GM23338 (cell line): Measurements from ENCODE around the gene KCNAB2. TPM values are rescaled to one million over a fixed set of nuclear protein-coding genes. Genes with fewer than 3 reads are reported as not detected.

Experiments used
- ATAC-seq: fragments of 200-7000 bp; cut with Tn5 transposase; 3 replicates; pipeline ENCODE4 v1.9.1; 2020
- DNase-seq: peaks from one replicate; pipeline ENCODE4 v3.0.0-alpha.2; 2015; ENCODE audit warnings: low spot score
- H2AFZ ChIP-seq: fragments of 200-600 bp; sonication (generic); 2 replicates; pipeline ENCODE4 v1.8.0; 2016; ENCODE audit warnings: antibody characterized with exemption, mild to moderate bottlenecking, moderate library complexity
- H3F3A ChIP-seq: fragments of 200-600 bp; sonication (generic); replicated peaks from 2 replicates; pipeline ENCODE4 v1.8.0; 2017; ENCODE audit warnings: antibody characterized with exemption, mixed run types, low read depth
- H3K27ac ChIP-seq: fragments of 200-600 bp; sonication (generic); 2 replicates; pipeline ENCODE4 v1.6.1; 2016; ENCODE audit warnings: low read depth
- H3K27me3 ChIP-seq: fragments of 200-600 bp; sonication (generic); 2 replicates; pipeline ENCODE4 v1.8.0; 2016; ENCODE audit warnings: mild to moderate bottlenecking, mixed run types, moderate library complexity; ENCODE audit not compliant: insufficient read depth
- H3K36me3 ChIP-seq: fragments of 200-600 bp; sonication (generic); 2 replicates; pipeline ENCODE4 v1.8.0; 2016; ENCODE audit warnings: mild to moderate bottlenecking; ENCODE audit not compliant: insufficient read depth
- H3K4me1 ChIP-seq: fragments of 200-600 bp; sonication (generic); 2 replicates; pipeline ENCODE4 v1.8.0; 2016; ENCODE audit warnings: mild to moderate bottlenecking, moderate library complexity; ENCODE audit not compliant: insufficient read depth
- H3K4me2 ChIP-seq: fragments of 200-600 bp; sonication (generic); 2 replicates; pipeline ENCODE4 v1.7.1; 2017; ENCODE audit warnings: mixed run types
- H3K4me3 ChIP-seq: fragments of 200-600 bp; sonication (generic); 2 replicates; pipeline ENCODE4 v1.6.1; 2016; ENCODE audit warnings: mixed run types
- H3K79me2 ChIP-seq: fragments of 200-600 bp; sonication (generic); replicated peaks from 2 replicates; pipeline ENCODE4 v1.8.0; 2017; ENCODE audit warnings: mild to moderate bottlenecking; ENCODE audit not compliant: insufficient read depth
- H3K9me2 ChIP-seq: fragments of 200-600 bp; sonication (generic); 2 replicates; pipeline ENCODE4 v1.8.0; 2017; ENCODE audit not compliant: insufficient read depth
- H4K20me1 ChIP-seq: fragments of 200-600 bp; sonication (generic); replicated peaks from 2 replicates; pipeline ENCODE4 v1.8.0; 2017; ENCODE audit warnings: mild to moderate bottlenecking; ENCODE audit not compliant: insufficient read depth
- H3K27ac Mint-ChIP-seq: 2 replicates; pipeline ENCODE4 v1.8.0; 2020; ENCODE audit warnings: inconsistent platforms, mild to moderate bottlenecking, moderate library complexity, mixed read lengths
- H3K27me3 Mint-ChIP-seq: 3 replicates; pipeline ENCODE4 v1.8.0; 2022; ENCODE audit warnings: low read depth, mild to moderate bottlenecking, moderate library complexity, mixed read lengths, inconsistent platforms; ENCODE audit not compliant: insufficient read depth, poor library complexity
- H3K36me3 Mint-ChIP-seq: 3 replicates; pipeline ENCODE4 v1.8.0; 2021; ENCODE audit warnings: low read depth, mild to moderate bottlenecking, inconsistent platforms, moderate library complexity, mixed read lengths
- H3K4me1 Mint-ChIP-seq: 3 replicates; pipeline ENCODE4 v1.8.0; 2020; ENCODE audit warnings: mild to moderate bottlenecking, inconsistent platforms, mixed read lengths
- H3K4me3 Mint-ChIP-seq: 3 replicates; pipeline ENCODE4 v1.8.0; 2021; ENCODE audit warnings: moderate library complexity, mild to moderate bottlenecking, inconsistent platforms, mixed read lengths
- H3K9me3 Mint-ChIP-seq: 3 replicates; pipeline ENCODE4 v1.8.0; 2020; ENCODE audit warnings: moderate library complexity, mild to moderate bottlenecking, inconsistent platforms, mixed read lengths
- CREB1 ChIP-seq: fragments of 250-450 bp; sonication (Bioruptor Pico); IDR thresholded peaks from 2 replicates; pipeline ENCODE4 v1.5.0; 2020; ENCODE audit warnings: low read depth, mild to moderate bottlenecking, moderate library complexity
- CTCF ChIP-seq, 2 experiments: fragments of 200-600 bp in 1 of 2; sonication (generic) in 1 of 2; conservative IDR thresholded peaks; 2 replicates each; pipeline versions ENCODE4 v1.5.1 to v1.6.1; 2016 to 2017; ENCODE audit warnings: antibody characterized with exemption in 2 of 2, low read depth in 2 of 2, mild to moderate bottlenecking in 2 of 2, moderate library complexity in 1 of 2
- ETS1 ChIP-seq: IDR thresholded peaks from 2 replicates; pipeline ENCODE4 v1.6.1; 2016; ENCODE audit warnings: antibody characterized with exemption
- EZH2 ChIP-seq: fragments of 200-600 bp; sonication (generic); IDR thresholded peaks from one replicate; pipeline ENCODE4 v1.8.0; 2017; ENCODE audit warnings: antibody characterized with exemption, mild to moderate bottlenecking, low read depth; ENCODE audit not compliant: unreplicated experiment
- EZH2phosphoT487 ChIP-seq: fragments of 200-600 bp; sonication (generic); IDR thresholded peaks from one replicate; pipeline ENCODE4 v1.8.1; 2018; ENCODE audit warnings: antibody characterized with exemption; ENCODE audit not compliant: unreplicated experiment
- JUNB ChIP-seq: IDR thresholded peaks from one replicate; pipeline ENCODE4 v1.6.1; 2016; ENCODE audit warnings: antibody characterized with exemption; ENCODE audit not compliant: unreplicated experiment
- NANOG ChIP-seq: IDR thresholded peaks from 2 replicates; pipeline ENCODE4 v1.6.1; 2016; ENCODE audit warnings: antibody characterized with exemption, borderline replicate concordance
- POLR2AphosphoS5 ChIP-seq: IDR thresholded peaks from 2 replicates; pipeline ENCODE4 v1.6.1; 2016; ENCODE audit warnings: antibody characterized with exemption, low read depth
- REST ChIP-seq: IDR thresholded peaks from one replicate; pipeline ENCODE4 v1.6.1; 2018; ENCODE audit warnings: antibody characterized with exemption; ENCODE audit not compliant: unreplicated experiment
- STAT1 ChIP-seq: IDR thresholded peaks from one replicate; pipeline ENCODE4 v1.6.1; 2016; ENCODE audit warnings: antibody characterized with exemption; ENCODE audit not compliant: unreplicated experiment
- ZNF114 ChIP-seq: fragments of 250-450 bp; sonication (Bioruptor Pico); IDR thresholded peaks from 2 replicates; pipeline ENCODE4 v1.5.0; 2020; ENCODE audit warnings: mild to moderate bottlenecking, moderate library complexity
- ZNF331 ChIP-seq: fragments of 250-450 bp; sonication (Bioruptor Pico); IDR thresholded peaks from 2 replicates; pipeline ENCODE4 v1.5.0; 2020; ENCODE audit warnings: low read depth, mild to moderate bottlenecking, moderate library complexity
- ZNF462 ChIP-seq: fragments of 250-450 bp; sonication (Bioruptor Pico); IDR thresholded peaks from 2 replicates; pipeline ENCODE4 v1.5.0; 2020; ENCODE audit warnings: mild to moderate bottlenecking, moderate library complexity
- polyA plus RNA-seq: library from polyadenylated mRNA; unstranded; fragments of >200 nt; fragmentation: Nextera tagmentation; extraction: Ambion mirVana; gene quantifications from 2 replicates; pipeline ENCODE4 v1.2.1, GENCODE V29; 2016
- total RNA-seq: library from RNA; depleted of rRNA; stranded (reverse); fragments of >200 nt; shearing (Covaris generic); gene quantifications from 2 replicates; pipeline ENCODE4 v1.2.3, GENCODE V29; 2014

KCNAB2 gene
- total and polyA plus RNA-seq, 2 experiments from 2014 or later: 3.0 to 3.7 TPM

GRCh38 chr1:6124746-6125365 lies 79.2 kb downstream of the KCNAB2 start:
- no peaks in the 10 kb centered on the region for H3K27me3 ChIP-seq
- no peak overlapping the region for H3K4me2 ChIP-seq
- H3K36me3 ChIP-seq: no peaks in the 10 kb centered on the region
- Mint-ChIP-seq H3K9me3 (no peaks in the 10 kb centered on the region), H3K36me3 (no peaks in the 10 kb centered on the region), H3K4me3 (no peak overlapping the region), H3K27me3 (peaks cover 18% of the 10 kb centered on the region), H3K4me1 (no peaks in the 10 kb centered on the region; the same call in 2 of the 3 replicates), H3K27ac (no peak overlapping the region)
- ATAC-seq: no peak
- no peak for TF ChIP-seq ETS1
- TF ChIP-seq JUNB: no peak
- no peak for TF ChIP-seq ZNF462 (CRISPR knock-in tag)
- TF ChIP-seq CTCF (conservative IDR thresholded peaks at IDR 0.05; ENCODE audit: low read depth in 2 of 2): no peak
- no peak for TF ChIP-seq ZNF114
- no peak for TF ChIP-seq POLR2AphosphoS5
- no peak for TF ChIP-seq STAT1
- no peak for TF ChIP-seq REST
- no peak for TF ChIP-seq CREB1 (CRISPR knock-in tag)
- TF ChIP-seq EZH2phosphoT487: no peak
- no peak for TF ChIP-seq NANOG
- TF ChIP-seq ZNF331 (CRISPR knock-in tag): no peak
- no peak for TF ChIP-seq EZH2
- H3F3A ChIP-seq: no peaks in the 10 kb centered on the region
- H3K27ac ChIP-seq: no peak overlapping the region
- no peak for DNase-seq
- H3K9me2 ChIP-seq: no peaks in the 10 kb centered on the region
- H4K20me1 ChIP-seq: no peaks in the 10 kb centered on the region
- H3K79me2 ChIP-seq: no peaks in the 10 kb centered on the region
- H3K4me1 ChIP-seq: no peaks in the 10 kb centered on the region
- no peak overlapping the region for H2AFZ ChIP-seq
- no peak overlapping the region for H3K4me3 ChIP-seq
